ENCODE data around the gene EGFR.

EGFR gene

DNA sequence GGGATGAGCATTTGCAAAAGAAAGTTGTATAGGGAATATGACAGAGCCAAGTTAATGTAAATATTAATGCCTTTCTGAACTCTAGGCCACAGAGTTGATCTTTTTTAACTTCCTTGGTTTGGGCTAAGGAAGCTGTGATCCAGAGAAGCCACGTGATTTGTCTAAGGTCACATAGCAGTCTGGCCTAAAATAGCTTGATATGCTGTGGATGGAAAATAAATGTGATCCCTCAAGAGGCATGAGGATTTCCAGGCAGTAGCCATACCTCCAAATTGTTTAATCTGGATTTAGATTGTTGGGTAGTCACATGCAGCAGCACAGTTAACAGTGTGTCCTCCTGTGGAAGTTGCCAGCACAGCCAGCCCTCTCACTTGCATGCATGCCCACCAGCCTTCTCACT lies 180.6 kb downstream of the EGFR start:
- Histone ChIP-seq H3K27me3 (no peaks in the 10 kb centered on the region), H3K4me1 (peaks cover 0 to 22% (median 12%) of the 10 kb centered on the region in 4 donors), H3K36me3 (peaks cover 41 to 61% (median 51%) of the 10 kb centered on the region in 3 donors), H3K9me3 (no peaks in the 10 kb centered on the region), H3K4me3 (no peak overlapping the region), H3K27ac (peak overlapping the region in 1 of 2 donors; percentile 7)
- no peak for DNase-seq
- TF ChIP-seq, protein P1, sequence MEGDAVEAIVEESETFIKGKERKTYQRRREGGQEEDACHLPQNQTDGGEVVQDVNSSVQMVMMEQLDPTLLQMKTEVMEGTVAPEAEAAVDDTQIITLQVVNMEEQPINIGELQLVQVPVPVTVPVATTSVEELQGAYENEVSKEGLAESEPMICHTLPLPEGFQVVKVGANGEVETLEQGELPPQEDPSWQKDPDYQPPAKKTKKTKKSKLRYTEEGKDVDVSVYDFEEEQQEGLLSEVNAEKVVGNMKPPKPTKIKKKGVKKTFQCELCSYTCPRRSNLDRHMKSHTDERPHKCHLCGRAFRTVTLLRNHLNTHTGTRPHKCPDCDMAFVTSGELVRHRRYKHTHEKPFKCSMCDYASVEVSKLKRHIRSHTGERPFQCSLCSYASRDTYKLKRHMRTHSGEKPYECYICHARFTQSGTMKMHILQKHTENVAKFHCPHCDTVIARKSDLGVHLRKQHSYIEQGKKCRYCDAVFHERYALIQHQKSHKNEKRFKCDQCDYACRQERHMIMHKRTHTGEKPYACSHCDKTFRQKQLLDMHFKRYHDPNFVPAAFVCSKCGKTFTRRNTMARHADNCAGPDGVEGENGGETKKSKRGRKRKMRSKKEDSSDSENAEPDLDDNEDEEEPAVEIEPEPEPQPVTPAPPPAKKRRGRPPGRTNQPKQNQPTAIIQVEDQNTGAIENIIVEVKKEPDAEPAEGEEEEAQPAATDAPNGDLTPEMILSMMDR (IDR thresholded peaks at IDR 0.05) = no peak
- intact Hi-C loops (cut with DNase I; ENCODE audit: low total_unique reads) = no loop called here

GRCh38 chr7:55200441-55200840 lies 181.6 kb downstream of the EGFR start:
- TF ChIP-seq, protein P1 (IDR thresholded peaks at IDR 0.05) = no peak
- Histone ChIP-seq H3K27me3 (no peaks in the 10 kb centered on the region), H3K27ac (no peak overlapping the region), H3K4me3 (no peak overlapping the region), H3K9me3 (no peaks in the 10 kb centered on the region), H3K4me1 (peaks cover 0 to 22% (median 12%) of the 10 kb centered on the region in 4 donors), H3K36me3 (peaks cover 50 to 69% (median 59%) of the 10 kb centered on the region in 3 donors)
- no peak for DNase-seq
- intact Hi-C loops (cut with DNase I; ENCODE audit: low total_unique reads) = no loop called here

DNA sequence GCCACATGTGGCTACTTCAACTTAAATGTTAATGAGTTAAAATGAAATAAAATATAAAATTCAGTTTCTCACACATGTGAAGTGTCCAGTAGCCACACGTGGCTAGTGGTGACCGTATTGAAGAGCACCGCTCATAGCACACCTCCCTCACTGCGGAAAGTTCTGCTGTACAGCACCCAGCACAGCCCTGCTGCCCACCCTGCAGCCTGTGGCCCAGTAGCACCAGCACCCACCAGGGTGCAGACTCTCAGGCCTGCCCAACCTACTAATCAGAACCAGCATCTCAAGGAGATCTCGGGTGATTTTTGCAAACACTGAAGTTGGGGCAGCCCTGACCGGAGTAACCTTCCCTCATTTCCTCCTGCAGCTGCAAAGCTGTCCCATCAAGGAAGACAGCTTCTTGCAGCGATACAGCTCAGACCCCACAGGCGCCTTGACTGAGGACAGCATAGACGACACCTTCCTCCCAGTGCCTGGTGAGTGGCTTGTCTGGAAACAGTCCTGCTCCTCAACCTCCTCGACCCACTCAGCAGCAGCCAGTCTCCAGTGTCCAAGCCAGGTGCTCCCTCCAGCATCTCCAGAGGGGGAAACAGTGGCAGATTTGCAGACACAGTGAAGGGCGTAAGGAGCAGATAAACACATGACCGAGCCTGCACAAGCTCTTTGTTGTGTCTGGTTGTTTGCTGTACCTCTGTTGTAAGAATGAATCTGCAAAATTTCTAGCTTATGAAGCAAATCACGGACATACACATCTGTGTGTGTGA lies 183.5 kb downstream of the EGFR start:
- Histone ChIP-seq H3K4me1 (peaks cover 0 to 22% (median 12%) of the 10 kb centered on the region in 4 donors), H3K36me3 (peaks cover 67 to 88% (median 78%) of the 10 kb centered on the region in 3 donors), H3K4me3 (no peak overlapping the region), H3K9me3 (no peaks in the 10 kb centered on the region), H3K27me3 (no peaks in the 10 kb centered on the region), H3K27ac (no peak overlapping the region)
- TF ChIP-seq, protein P1 (IDR thresholded peaks at IDR 0.05) = no peak
- intact Hi-C loops (cut with DNase I; ENCODE audit: low total_unique reads) = no loop called here
- DNase-seq = no peak

- peaks cover 70 to 98% (median 88%) of the 10 kb centered on the region in 3 donors for H3K36me3 ChIP-seq
- peaks cover 0 to 19% (median 12%) of the 10 kb centered on the region in 4 donors for H3K4me1 ChIP-seq
- H3K27me3 ChIP-seq = no peaks in the 10 kb centered on the region
- DNase-seq = no peak
- no peak overlapping the region for H3K27ac ChIP-seq
- TF ChIP-seq, protein P1 (IDR thresholded peaks at IDR 0.05) = no peak
- H3K9me3 ChIP-seq = no peaks in the 10 kb centered on the region
- H3K4me3 ChIP-seq = no peak overlapping the region
- intact Hi-C loops (cut with DNase I; ENCODE audit: low total_unique reads) = no loop called here
Measured at GRCh38 chr7:55203300-55203699, 184.5 kb downstream of the EGFR start.

DNA sequence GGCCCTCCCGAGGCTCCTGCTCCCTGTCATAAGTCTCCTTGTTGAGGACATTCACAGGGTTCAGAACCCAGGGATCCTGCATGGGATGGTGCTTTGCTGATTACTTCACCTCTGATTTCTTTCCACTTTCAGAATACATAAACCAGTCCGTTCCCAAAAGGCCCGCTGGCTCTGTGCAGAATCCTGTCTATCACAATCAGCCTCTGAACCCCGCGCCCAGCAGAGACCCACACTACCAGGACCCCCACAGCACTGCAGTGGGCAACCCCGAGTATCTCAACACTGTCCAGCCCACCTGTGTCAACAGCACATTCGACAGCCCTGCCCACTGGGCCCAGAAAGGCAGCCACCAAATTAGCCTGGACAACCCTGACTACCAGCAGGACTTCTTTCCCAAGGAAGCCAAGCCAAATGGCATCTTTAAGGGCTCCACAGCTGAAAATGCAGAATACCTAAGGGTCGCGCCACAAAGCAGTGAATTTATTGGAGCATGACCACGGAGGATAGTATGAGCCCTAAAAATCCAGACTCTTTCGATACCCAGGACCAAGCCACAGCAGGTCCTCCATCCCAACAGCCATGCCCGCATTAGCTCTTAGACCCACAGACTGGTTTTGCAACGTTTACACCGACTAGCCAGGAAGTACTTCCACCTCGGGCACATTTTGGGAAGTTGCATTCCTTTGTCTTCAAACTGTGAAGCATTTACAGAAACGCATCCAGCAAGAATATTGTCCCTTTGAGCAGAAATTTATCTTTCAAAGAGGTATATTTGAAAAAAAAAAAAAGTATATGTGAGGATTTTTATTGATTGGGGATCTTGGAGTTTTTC lies 186.5 kb downstream of the EGFR start:
- no peak overlapping the region for H3K4me3 ChIP-seq
- no peaks in the 10 kb centered on the region for H3K9me3 ChIP-seq
- TF ChIP-seq, protein P1 (IDR thresholded peaks at IDR 0.05) = no peak
- DNase-seq = no peak
- H3K27ac ChIP-seq = no peak overlapping the region
- H3K27me3 ChIP-seq = no peaks in the 10 kb centered on the region
- no peaks in the 10 kb centered on the region for H3K4me1 ChIP-seq
- intact Hi-C loops (cut with DNase I; ENCODE audit: low total_unique reads) = no loop called here
- H3K36me3 ChIP-seq = peaks cover 75 to 90% (median 86%) of the 10 kb centered on the region in 3 donors

All from tibial artery (tissue), 4 donors.